IPS-NIHi7 (cell line): ENCODE measurements around the gene RAB11A.

Experiments
- DNase-seq: peaks from one replicate; pipeline ENCODE4 v3.0.0; 2012; ENCODE audit warnings: mixed read lengths; ENCODE audit errors: extremely low spot score

Gene RAB11A

DNA sequence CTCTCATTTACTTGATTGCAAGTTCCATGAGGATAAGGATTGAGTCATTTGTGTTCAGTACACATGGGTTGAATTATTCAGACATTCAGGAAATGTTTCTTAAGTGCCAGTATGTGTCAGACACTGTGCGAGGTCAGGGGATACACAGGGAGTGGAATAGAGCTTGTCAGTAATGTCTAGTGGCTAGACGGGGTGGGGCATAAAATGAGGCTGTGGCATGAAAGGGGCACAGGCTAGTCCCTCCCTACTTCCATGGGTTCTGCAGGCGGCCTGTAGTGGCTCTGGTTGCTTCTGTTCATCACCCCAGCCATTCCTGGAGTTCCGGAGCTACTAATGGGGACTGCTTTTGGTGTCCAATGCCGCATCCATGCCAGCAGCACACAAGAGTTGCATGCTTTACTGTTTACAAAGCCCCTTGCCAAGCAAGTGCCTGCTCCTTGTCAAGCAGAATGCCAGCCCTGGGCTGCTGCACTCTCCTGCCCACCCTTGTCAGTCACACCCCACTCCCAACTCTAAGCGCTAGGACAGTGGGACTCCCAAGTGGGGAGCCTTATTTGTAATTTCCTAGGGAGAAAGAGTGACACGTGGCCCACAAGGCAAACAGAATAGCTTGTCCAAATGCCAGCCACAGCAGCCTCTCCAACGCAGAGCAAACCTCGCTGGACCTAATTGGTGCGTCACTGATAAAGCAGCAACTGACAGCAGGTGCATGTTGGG, 70.8 kb downstream of the RAB11A start:
- no peak for DNase-seq

DNA sequence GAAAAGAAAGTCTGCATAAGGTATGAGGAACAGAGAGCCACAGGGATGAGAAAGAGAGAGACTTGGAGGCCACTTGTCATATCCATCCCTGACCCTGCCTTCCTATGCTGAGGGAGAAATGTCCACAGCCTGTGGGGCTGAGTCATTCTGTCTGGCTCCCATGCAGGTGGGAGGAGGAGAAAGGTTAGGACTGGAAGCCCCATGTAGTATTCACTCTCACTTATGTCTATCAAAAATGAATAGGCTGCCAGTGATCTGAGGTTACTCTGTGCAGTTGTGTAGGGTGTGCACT, 71.3 kb downstream of the RAB11A start:
- DNase-seq, result no peak
